GM12875 (cell line): Measurements from ENCODE around the gene CDHR1.
"Not testable (repeated sequence)": the region's sequence is repeated elsewhere in the genome, so short reads cannot be mapped to it uniquely, and the experiment has no call there.

Source experiments
- H3K4me3 ChIP-seq: one replicate; pipeline ENCODE4 v1.5.1; 2011; ENCODE audit warnings: low read depth, low read length, control low read depth
- TF ChIP-seq, protein P1 (sequence below): IDR thresholded peaks from 2 replicates; pipeline ENCODE4 v1.5.1; 2011; ENCODE audit warnings: low read depth, mild to moderate bottlenecking, control low read depth, inconsistent platforms, low read length, moderate library complexity, borderline replicate concordance; ENCODE audit not compliant: insufficient read depth

Gene CDHR1

DNA sequence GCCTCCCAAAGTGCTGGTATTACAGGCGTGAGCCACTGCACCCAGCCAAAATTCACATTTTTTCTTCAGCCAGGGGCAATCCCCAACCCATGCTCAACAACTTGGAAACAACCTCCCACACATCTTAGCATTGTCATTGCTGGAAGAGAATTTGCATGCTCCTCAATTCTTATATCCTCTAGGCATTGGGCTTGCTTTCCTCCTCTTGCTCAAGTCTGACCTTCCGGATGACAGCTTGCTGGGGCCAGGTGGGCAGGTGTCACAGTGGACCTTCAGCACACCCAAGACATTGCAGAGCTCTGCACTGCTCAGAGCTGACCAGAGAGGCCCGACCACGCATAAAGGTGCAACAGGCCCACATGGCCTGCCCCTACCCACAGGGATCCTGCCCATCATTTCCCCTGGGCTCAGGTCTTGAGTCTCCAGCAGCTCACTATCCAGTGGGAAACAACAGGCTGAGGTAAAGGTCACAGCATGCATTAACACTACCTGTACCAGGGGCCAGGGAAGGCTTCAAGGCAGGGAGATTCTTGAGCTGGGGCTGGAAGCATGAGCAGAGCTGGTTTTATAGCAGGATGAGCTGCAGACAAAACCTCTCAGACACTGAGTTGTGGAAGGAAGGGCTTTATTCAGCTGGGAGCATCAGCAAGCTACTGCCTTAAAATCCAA lies 27.6 kb upstream of the CDHR1 start:
- TF ChIP-seq, protein P1, sequence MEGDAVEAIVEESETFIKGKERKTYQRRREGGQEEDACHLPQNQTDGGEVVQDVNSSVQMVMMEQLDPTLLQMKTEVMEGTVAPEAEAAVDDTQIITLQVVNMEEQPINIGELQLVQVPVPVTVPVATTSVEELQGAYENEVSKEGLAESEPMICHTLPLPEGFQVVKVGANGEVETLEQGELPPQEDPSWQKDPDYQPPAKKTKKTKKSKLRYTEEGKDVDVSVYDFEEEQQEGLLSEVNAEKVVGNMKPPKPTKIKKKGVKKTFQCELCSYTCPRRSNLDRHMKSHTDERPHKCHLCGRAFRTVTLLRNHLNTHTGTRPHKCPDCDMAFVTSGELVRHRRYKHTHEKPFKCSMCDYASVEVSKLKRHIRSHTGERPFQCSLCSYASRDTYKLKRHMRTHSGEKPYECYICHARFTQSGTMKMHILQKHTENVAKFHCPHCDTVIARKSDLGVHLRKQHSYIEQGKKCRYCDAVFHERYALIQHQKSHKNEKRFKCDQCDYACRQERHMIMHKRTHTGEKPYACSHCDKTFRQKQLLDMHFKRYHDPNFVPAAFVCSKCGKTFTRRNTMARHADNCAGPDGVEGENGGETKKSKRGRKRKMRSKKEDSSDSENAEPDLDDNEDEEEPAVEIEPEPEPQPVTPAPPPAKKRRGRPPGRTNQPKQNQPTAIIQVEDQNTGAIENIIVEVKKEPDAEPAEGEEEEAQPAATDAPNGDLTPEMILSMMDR, result no peak
- no peak overlapping the region for H3K4me3 ChIP-seq

- H3K4me3 ChIP-seq, result not testable (repeated sequence)
Observed at GRCh38 chr10:84167289-84167653, 27.1 kb upstream of the CDHR1 start.

- not testable (repeated sequence) for H3K4me3 ChIP-seq
Observed at GRCh38 chr10:84168382-84168781, 26.0 kb upstream of the CDHR1 start.

GRCh38 chr10:84171237-84171636 lies 23.1 kb upstream of the CDHR1 start:
- H3K4me3 ChIP-seq, result peak overlapping the region; percentile 51

- H3K4me3 ChIP-seq, result peak overlapping the region; percentile 51
Observed at GRCh38 chr10:84171700-84172466, 22.5 kb upstream of the CDHR1 start.

DNA sequence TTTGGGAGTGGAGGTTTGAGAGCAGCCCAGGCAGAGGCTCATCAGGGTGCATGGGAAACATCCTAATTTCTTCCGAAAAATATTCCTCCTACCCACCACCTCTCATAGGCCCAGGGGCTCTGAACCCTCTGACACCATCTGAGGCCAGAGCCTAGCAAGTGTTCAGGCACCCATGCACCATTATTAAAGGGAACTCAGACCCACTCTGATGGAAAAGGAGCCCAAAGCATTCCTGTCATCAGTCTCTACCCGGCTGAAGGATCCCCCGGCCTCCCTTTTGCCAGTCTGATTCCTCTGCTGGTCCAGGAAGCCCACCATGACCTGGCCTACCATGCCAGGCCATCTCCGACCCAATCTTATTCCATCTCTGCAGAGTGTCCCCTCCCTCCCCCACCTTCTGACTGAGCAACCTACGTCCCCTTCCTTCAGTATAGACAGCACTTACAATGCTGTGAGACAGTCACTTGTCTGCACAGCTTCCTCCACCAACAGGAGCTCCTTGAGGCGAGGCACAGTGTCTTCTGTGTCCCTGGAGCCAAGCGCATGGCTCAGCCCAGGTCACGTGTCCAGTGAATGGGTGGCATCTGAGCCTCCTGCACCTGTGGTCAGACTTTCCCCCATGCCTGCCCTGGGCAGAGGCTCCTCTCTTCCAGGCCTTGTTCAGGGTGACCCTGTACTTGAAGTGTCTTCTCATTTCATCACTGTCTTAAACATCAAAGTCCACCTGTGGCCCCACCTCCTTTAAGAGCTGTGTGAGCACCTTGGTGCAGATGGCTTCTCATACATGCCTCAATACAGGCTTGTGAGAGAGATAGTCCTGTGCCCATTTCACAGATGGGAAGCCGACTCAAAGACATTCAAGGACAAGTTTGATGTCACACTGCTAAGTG lies 21.6 kb upstream of the CDHR1 start:
- TF ChIP-seq, protein P1, result no peak
- H3K4me3 ChIP-seq, result no peak overlapping the region

DNA sequence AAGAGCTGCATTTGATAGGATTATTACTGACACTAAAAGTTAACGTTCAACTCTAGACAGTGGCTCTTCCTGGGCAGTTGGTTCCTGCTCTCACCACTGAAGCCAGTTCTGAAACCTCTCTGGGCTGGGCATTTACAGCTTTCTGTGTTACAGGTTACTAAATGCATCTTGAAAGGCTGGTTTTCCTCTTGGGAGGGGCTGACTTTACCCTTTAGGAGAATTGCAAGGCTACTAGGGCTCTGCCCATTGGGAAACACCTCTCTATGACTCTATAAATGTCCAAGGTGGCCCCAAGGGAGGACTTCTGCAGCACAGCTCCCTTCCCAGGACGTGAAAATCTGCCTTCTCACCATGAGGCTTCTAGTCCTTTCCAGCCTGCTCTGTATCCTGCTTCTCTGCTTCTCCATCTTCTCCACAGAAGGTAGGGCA lies 20.8 kb upstream of the CDHR1 start, which contains the start of gene GPR15LG:
TSS of gene GPR15LG (plus strand) at position 301 of the 429 bp plus-strand sequence. CDS start at position 352, 51 bp downstream.
- TF ChIP-seq, protein P1, result no peak
- no peak within 1 kb of the TSS for H3K4me3 ChIP-seq

- H3K4me3 ChIP-seq, result no peak overlapping the region
- TF ChIP-seq, protein P1, result no peak
Observed at GRCh38 chr10:84175436-84175835, 18.9 kb upstream of the CDHR1 start.

DNA sequence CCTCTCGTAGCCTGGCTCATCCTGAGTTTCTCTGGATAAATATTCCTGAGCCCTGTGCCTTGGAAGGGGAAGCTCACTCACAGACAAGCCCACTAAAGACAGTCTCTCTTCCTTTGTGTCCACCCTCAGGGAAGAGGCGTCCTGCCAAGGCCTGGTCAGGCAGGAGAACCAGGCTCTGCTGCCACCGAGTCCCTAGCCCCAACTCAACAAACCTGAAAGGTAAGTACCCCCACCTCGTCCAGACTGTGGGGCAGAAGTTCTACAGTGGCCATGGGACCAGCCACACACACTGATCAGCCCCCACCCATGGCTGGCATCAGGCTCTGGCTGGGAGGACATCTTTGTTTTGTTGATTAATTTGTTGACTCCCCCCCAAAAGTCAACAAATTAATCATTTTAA lies 18.0 kb upstream of the CDHR1 start:
- TF ChIP-seq, protein P1, result no peak
- H3K4me3 ChIP-seq, result no peak overlapping the region
